ENCODE measurements around the gene KAZN.

KAZN gene

GRCh38 chr1:14590411-14591180, 7.9 kb upstream of the KAZN start:
- DNase-seq, result no peak

- no peak for DNase-seq
Measured at GRCh38 chr1:14591600-14591999, 6.9 kb upstream of the KAZN start.

- no peak for DNase-seq
Measured at GRCh38 chr1:14592004-14592631, 6.4 kb upstream of the KAZN start.

GRCh38 chr1:14593302-14593701, 5.2 kb upstream of the KAZN start:
- DNase-seq, result no peak

GRCh38 chr1:14594045-14594444, 4.4 kb upstream of the KAZN start:
- no peak for DNase-seq

- no peak for DNase-seq
Measured at GRCh38 chr1:14596591-14596990, 1.9 kb upstream of the KAZN start.

- no peak for DNase-seq
Measured at GRCh38 chr1:14597343-14598006, 1.0 kb upstream of the KAZN start.

GRCh38 chr1:14598007-14598497, 433 bp upstream of the KAZN start:
- DNase-seq, result no peak

GRCh38 chr1:14599183-14599791, 802 bp downstream of the KAZN start:
- no peak for DNase-seq

- DNase-seq, result no peak
Measured at GRCh38 chr1:14599800-14600199, 1.3 kb downstream of the KAZN start.

GRCh38 chr1:14600405-14601112, 2.1 kb downstream of the KAZN start:
- no peak for DNase-seq

- no peak for DNase-seq
Measured at GRCh38 chr1:14602136-14602535, 3.7 kb downstream of the KAZN start.

- no peak for DNase-seq
Measured at GRCh38 chr1:14603645-14604044, 5.2 kb downstream of the KAZN start.

- DNase-seq, result no peak
Measured at GRCh38 chr1:14604414-14604813, 5.9 kb downstream of the KAZN start.

- no peak for DNase-seq
Measured at GRCh38 chr1:14605945-14606344, 7.5 kb downstream of the KAZN start.

GRCh38 chr1:14606632-14607031, 8.1 kb downstream of the KAZN start:
- no peak for DNase-seq

GRCh38 chr1:14607295-14607694, 8.8 kb downstream of the KAZN start:
- DNase-seq, result no peak

- no peak for DNase-seq
Measured at GRCh38 chr1:14608308-14608707, 9.8 kb downstream of the KAZN start.

GRCh38 chr1:14610761-14611160, 12.3 kb downstream of the KAZN start:
- DNase-seq, result no peak

- no peak for DNase-seq
Measured at GRCh38 chr1:14611792-14612191, 13.3 kb downstream of the KAZN start.

GRCh38 chr1:14612256-14612655, 13.8 kb downstream of the KAZN start:
- DNase-seq, result no peak

GRCh38 chr1:14613926-14614325, 15.4 kb downstream of the KAZN start:
- no peak for DNase-seq

GRCh38 chr1:14614341-14614740, 15.9 kb downstream of the KAZN start:
- no peak for DNase-seq

Data from central memory CD4-positive, alpha-beta T cell (primary cell).